Tibial nerve (tissue), 4 donors: ENCODE data around the gene TEX50. TPM values are rescaled to one million over a fixed set of nuclear protein-coding genes. Genes with fewer than 3 reads are reported as not detected.

Experiments used
- total RNA-seq, 4 donors: library from RNA; depleted of rRNA; stranded (reverse); fragments of >200 nt; gene quantifications; one replicate each; pipeline ENCODE4 v1.1.0, GENCODE V29; 2016

TEX50 gene
- total RNA-seq, 4 donors from 2014 or later = not detected

Other genes starting within 250 kb of the TEX50 start
- gene PRDX6, start 158.0 kb upstream of the TEX50 start, total RNA-seq = 100 to 1,000 TPM; 285 to 478 (median 439) TPM
- under 1 TPM in 1 of 4 donors, not detected in 3; 0.21 TPM for gene SLC9C2, start 32.3 kb upstream of the TEX50 start, total RNA-seq
- 1 to 10 TPM in 2 of 4 donors, under 1 TPM in 1, not detected in 1; 0.44 to 1.8 (median 1.7) TPM for gene ANKRD45, start 34.5 kb downstream of the TEX50 start, total RNA-seq
- 10 to 100 TPM; 19.2 to 64.9 (median 34.6) TPM for gene KLHL20, start 79.6 kb downstream of the TEX50 start, total RNA-seq
- gene DARS2, start 189.3 kb downstream of the TEX50 start, total RNA-seq = 10 to 100 TPM; 10.4 to 18.8 (median 12.3) TPM
- gene CENPL, start 189.5 kb downstream of the TEX50 start, total RNA-seq = 1 to 10 TPM; 4.2 to 8.1 (median 5.1) TPM
- gene GAS5, start 232.7 kb downstream of the TEX50 start, total RNA-seq = 100 to 1,000 TPM; 348 to 615 (median 564) TPM
- gene ZBTB37, start 233.0 kb downstream of the TEX50 start, total RNA-seq = 10 to 100 TPM; 11.7 to 17.0 (median 13.7) TPM